ENCODE measurements around the gene SERPINA3. TPM values are rescaled to one million over a fixed set of nuclear protein-coding genes. Genes with fewer than 3 reads are reported as not detected.

SERPINA3 gene
- polyA plus RNA-seq, 3 donors, result 0.14 to 0.40 (median 0.19) TPM

- no peak for DNase-seq (ENCODE audit: low read depth in 3 of 3, low spot score in 2 of 3)
Measured at GRCh38 chr14:94612580-94613554, 676 bp downstream of the SERPINA3 start.

- DNase-seq (ENCODE audit: low read depth in 3 of 3, low spot score in 2 of 3), result no peak
Measured at GRCh38 chr14:94613720-94614644, 1.8 kb downstream of the SERPINA3 start.

GRCh38 chr14:94614802-94615201 lies 2.6 kb downstream of the SERPINA3 start:
- no peak for DNase-seq (ENCODE audit: low read depth in 3 of 3, low spot score in 2 of 3)

- no peak for DNase-seq (ENCODE audit: low read depth in 3 of 3, low spot score in 2 of 3)
Measured at GRCh38 chr14:94615254-94615653, 3.1 kb downstream of the SERPINA3 start.

GRCh38 chr14:94615823-94616570 lies 3.8 kb downstream of the SERPINA3 start:
- DNase-seq (ENCODE audit: low read depth in 3 of 3, low spot score in 2 of 3), result no peak

GRCh38 chr14:94617366-94617941 lies 5.3 kb downstream of the SERPINA3 start:
- DNase-seq (ENCODE audit: low read depth in 3 of 3, low spot score in 2 of 3), result no peak

GRCh38 chr14:94617988-94618822 lies 6.0 kb downstream of the SERPINA3 start:
- DNase-seq (ENCODE audit: low read depth in 3 of 3, low spot score in 2 of 3), result no peak

GRCh38 chr14:94619297-94619696 lies 7.1 kb downstream of the SERPINA3 start:
- no peak for DNase-seq (ENCODE audit: low read depth in 3 of 3, low spot score in 2 of 3)

- no peak for DNase-seq (ENCODE audit: low read depth in 3 of 3, low spot score in 2 of 3)
Measured at GRCh38 chr14:94620597-94620996, 8.4 kb downstream of the SERPINA3 start.

- DNase-seq (ENCODE audit: low read depth in 3 of 3, low spot score in 2 of 3), result no peak
Measured at GRCh38 chr14:94621358-94622134, 9.4 kb downstream of the SERPINA3 start.

GRCh38 chr14:94622653-94623421 lies 10.6 kb downstream of the SERPINA3 start:
- DNase-seq (ENCODE audit: low read depth in 3 of 3, low spot score in 2 of 3), result no peak

GRCh38 chr14:94623422-94623809 lies 11.2 kb downstream of the SERPINA3 start:
- DNase-seq (ENCODE audit: low read depth in 3 of 3, low spot score in 2 of 3), result no peak

GRCh38 chr14:94623856-94624499 lies 11.8 kb downstream of the SERPINA3 start:
- no peak for DNase-seq (ENCODE audit: low read depth in 3 of 3, low spot score in 2 of 3)

- DNase-seq (ENCODE audit: low read depth in 3 of 3, low spot score in 2 of 3), result no peak
Measured at GRCh38 chr14:94624537-94625352, 12.6 kb downstream of the SERPINA3 start.

GRCh38 chr14:94625353-94625635 lies 13.1 kb downstream of the SERPINA3 start:
- DNase-seq (ENCODE audit: low read depth in 3 of 3, low spot score in 2 of 3), result no peak

GRCh38 chr14:94628578-94628977 lies 16.4 kb downstream of the SERPINA3 start:
- DNase-seq (ENCODE audit: low read depth in 3 of 3, low spot score in 2 of 3), result no peak

- no peak for DNase-seq (ENCODE audit: low read depth in 3 of 3, low spot score in 2 of 3)
Measured at GRCh38 chr14:94630396-94630795, 18.2 kb downstream of the SERPINA3 start.

Measured in right renal cortex interstitium (tissue), 3 donors.